ENCODE data around the gene ACAD9. TPM values are rescaled to one million over a fixed set of nuclear protein-coding genes. Genes with fewer than 3 reads are reported as not detected.

Gene ACAD9
- total and polyA plus RNA-seq, 9 of the 15 experiments (the other 6 are each of a cell fraction or from before 2014, with no cell fraction given) = 10.2 to 32.6 (median 22.8) TPM

DNA sequence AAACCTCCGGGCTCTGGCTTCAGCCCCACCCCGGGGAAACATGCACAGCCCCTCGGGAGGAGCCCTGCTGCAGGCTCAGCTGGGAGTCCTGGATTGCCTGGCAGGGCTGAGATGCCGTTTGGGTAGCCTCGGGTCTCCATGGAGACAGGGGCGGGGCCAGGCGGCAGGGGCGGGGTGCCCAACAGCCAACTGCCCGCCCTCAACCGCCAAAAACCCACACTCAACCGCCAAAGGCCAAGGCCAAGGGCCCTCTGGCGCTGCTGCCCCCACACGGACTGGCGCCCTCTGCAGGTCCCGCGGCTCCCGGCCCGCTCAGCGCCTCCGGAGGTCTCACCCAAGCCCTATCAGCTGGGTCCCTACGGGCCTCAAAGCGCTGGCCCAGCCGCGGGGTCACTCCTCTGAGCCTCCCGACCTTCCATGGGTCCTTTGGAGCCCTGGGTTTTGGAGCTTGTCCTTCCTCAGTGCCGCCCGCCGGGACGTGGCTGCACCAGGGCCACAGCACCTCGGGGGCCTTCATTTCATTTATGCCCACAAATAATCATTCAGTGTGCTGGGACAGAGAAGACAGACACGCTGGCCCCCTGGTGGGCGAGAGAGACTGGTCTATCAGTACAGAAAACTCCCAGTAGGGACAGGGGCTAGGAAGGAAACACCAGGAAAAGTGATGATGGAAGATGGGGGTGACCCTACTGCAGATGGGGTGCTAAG is 33.5 kb upstream of the ACAD9 start (continued):
- TF ChIP-seq, protein P1, sequence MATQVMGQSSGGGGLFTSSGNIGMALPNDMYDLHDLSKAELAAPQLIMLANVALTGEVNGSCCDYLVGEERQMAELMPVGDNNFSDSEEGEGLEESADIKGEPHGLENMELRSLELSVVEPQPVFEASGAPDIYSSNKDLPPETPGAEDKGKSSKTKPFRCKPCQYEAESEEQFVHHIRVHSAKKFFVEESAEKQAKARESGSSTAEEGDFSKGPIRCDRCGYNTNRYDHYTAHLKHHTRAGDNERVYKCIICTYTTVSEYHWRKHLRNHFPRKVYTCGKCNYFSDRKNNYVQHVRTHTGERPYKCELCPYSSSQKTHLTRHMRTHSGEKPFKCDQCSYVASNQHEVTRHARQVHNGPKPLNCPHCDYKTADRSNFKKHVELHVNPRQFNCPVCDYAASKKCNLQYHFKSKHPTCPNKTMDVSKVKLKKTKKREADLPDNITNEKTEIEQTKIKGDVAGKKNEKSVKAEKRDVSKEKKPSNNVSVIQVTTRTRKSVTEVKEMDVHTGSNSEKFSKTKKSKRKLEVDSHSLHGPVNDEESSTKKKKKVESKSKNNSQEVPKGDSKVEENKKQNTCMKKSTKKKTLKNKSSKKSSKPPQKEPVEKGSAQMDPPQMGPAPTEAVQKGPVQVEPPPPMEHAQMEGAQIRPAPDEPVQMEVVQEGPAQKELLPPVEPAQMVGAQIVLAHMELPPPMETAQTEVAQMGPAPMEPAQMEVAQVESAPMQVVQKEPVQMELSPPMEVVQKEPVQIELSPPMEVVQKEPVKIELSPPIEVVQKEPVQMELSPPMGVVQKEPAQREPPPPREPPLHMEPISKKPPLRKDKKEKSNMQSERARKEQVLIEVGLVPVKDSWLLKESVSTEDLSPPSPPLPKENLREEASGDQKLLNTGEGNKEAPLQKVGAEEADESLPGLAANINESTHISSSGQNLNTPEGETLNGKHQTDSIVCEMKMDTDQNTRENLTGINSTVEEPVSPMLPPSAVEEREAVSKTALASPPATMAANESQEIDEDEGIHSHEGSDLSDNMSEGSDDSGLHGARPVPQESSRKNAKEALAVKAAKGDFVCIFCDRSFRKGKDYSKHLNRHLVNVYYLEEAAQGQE (IDR thresholded peaks at IDR 0.05; ENCODE audit: borderline replicate concordance) = peak; percentile 53; the same call in 1 of the 2 replicates
- TF ChIP-seq, protein P1 (CRISPR knock-in tag; IDR thresholded peaks at IDR 0.05; ENCODE audit: low read depth) = no peak
- TF ChIP-seq MIER1 (IDR thresholded peaks at IDR 0.05; ENCODE audit: low read depth) (no peak), CTBP1 (IDR thresholded peaks at IDR 0.05; ENCODE audit: borderline replicate concordance) (peak; percentile 64; the same call in 1 of the 2 replicates), NFIC (IDR thresholded peaks at IDR 0.05) (peak; percentile 40), SOX6 (IDR thresholded peaks at IDR 0.05) (no peak)
- TF ChIP-seq, protein P2, sequence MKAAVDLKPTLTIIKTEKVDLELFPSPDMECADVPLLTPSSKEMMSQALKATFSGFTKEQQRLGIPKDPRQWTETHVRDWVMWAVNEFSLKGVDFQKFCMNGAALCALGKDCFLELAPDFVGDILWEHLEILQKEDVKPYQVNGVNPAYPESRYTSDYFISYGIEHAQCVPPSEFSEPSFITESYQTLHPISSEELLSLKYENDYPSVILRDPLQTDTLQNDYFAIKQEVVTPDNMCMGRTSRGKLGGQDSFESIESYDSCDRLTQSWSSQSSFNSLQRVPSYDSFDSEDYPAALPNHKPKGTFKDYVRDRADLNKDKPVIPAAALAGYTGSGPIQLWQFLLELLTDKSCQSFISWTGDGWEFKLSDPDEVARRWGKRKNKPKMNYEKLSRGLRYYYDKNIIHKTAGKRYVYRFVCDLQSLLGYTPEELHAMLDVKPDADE (conservative IDR thresholded peaks at IDR 0.05; ENCODE audit: control insufficient read depth, low read depth, low read length) = no peak
- TF ChIP-seq, protein P3, sequence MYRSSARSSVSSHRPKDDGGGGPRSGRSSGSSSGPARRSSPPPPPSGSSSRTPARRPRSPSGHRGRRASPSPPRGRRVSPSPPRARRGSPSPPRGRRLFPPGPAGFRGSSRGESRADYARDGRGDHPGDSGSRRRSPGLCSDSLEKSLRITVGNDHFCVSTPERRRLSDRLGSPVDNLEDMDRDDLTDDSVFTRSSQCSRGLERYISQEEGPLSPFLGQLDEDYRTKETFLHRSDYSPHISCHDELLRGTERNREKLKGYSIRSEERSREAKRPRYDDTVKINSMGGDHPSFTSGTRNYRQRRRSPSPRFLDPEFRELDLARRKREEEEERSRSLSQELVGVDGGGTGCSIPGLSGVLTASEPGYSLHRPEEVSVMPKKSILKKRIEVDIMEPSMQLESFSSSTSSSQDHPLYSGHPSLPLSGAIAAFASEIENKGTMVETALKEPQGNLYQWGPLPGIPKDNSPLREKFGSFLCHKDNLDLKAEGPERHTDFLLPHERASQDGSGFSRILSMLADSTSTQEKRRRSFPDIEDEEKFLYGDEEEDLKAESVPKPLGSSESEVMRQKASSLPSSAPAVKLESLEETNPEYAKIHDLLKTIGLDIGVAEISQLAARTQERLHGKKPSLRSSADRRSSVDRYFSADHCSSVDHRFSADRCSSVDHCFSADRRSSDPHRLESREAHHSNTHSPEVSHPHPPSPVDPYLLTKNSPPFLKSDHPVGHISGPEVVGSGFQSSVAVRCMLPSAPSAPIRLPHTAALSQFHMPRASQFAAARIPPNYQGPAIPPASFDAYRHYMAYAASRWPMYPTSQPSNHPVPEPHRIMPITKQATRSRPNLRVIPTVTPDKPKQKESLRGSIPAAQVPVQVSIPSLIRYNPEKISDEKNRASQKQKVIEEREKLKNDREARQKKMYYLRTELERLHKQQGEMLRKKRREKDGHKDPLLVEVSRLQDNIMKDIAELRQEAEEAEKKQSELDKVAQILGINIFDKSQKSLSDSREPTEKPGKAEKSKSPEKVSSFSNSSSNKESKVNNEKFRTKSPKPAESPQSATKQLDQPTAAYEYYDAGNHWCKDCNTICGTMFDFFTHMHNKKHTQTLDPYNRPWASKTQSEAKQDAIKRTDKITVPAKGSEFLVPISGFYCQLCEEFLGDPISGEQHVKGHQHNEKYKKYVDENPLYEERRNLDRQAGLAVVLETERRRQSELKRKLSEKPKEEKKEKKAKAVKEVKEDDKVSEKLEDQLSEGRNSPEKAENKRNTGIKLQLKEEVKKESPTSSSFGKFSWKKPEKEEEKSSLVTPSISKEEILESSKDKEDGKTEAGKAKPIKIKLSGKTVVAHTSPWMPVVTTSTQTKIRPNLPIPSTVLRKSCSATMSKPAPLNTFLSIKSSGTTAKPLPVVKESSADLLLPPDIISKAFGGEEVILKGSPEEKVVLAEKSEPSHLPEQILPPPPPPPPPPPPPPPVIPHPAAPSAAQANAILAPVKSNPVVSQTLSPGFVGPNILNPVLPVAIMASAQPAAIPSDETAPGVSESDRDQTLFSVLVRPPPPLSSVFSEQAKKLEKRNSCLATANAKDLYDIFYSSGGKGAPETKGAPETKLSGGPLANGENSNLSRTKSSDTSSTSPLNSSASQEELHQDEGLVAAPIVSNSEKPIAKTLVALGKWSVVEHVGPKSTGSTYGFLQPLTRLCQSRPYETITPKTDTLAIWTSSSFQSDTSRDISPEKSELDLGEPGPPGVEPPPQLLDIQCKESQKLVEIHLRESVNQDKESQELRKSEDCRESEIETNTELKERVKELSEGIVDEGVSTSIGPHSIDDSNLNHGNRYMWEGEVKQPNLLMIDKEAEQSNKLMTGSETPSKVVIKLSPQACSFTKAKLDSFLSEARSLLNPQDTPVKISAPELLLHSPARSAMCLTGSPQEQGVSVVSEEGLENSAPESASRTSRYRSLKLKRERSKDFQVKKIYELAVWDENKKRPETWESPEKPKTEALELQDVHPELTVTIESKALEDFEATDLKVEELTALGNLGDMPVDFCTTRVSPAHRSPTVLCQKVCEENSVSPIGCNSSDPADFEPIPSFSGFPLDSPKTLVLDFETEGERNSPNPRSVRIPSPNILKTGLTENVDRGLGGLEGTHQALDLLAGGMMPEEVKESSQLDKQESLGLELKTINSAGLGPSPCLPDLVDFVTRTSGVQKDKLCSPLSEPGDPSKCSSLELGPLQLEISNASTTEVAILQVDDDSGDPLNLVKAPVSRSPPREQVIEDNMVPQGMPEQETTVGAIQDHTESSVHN (IDR thresholded peaks at IDR 0.05; ENCODE audit: borderline replicate concordance in 1 of 2, low read depth in 1 of 2) = no peak
